Measurements from ENCODE around the gene KPNA3.
"Not testable (repeated sequence)": the region's sequence is repeated elsewhere in the genome, so short reads cannot be mapped to it uniquely, and the experiment has no call there.

The KPNA3 gene

DNA sequence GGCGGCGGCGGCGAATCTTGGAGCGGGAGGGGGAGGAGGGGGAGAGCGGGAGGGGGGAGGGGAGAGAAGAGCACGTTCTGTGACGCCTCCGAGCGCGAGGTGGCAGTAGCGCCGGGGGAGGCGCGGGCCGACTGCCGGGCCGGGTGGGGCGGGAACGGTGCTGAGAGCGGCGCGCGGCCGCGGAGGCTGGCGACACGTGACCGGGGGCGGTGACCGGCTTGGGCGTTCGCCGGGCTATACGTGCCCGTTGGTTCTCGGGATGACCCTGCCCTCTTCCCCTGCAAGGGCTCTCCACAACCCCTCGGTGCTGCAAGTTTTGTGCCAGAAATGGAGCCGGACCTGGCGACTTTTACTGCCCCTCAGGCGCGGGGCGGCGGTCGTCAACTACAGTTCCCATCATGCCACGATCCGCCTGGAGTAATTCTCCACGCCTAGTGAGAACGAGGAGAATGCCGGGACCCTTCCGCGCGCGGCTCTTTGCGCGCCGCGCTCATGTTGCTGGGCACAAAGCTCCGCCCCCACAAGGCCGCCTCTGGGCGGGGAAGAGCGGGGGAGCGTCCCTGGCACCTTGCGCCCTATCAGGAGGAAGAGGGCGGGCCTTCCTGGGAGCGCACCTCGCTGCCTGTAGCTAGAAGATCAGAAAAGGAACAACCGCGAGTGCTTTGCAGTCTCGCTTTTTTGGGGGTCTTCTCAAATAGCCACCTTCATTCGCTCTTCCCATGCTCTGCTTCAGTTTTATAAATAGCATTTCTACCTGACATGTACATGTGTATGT is at the start of gene KPNA3:
Gene KPNA3, minus strand, starts transcription at position 133 of the 775 bp plus-strand sequence. CDS start 176 bp downstream, outside the sequence.
- DNase-seq, result peak; percentile 96

DNA sequence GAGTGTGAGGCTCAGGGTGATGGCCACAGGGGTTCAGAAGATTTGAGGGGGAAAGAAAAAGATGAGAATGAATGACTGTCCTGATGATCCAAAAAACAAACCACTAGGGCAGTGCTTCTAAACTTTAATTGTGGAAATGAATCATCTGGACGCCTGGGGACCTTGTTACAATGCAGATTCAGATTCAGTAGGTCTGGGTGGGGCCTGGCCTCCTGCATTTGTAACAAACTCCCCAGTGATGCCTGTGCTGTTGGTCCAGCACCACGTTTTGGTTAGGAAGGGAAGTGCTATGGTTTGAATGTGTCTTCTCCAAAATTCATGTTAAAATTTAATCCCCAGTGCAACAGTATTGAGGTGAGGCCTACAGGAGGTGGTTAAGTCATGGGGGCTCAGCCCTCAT is 49.5 kb upstream of the KPNA3 start:
- no peak for DNase-seq

DNA sequence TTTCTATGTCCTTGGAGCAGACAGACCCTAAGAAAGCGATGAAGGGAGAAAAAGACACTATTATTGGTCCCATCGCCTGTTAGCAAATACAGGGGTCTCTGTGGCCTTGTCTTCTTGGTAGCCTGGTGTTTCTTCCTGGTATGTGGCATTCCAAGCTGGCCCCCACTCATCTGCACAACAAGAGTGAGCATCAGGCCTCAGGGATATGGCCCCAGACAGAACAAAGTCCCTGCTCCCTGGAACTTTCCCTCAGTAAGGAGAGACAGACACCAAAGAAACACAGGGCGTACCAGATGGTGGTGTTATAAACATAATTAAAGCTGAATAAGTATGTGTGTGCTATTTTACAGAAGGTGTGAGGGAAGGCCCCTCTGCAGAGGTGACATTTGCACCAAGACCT is 48.2 kb upstream of the KPNA3 start:
- no peak for DNase-seq

- no peak for DNase-seq
Observed at GRCh38 chr13:49840266-49840665, 47.8 kb upstream of the KPNA3 start.

DNA sequence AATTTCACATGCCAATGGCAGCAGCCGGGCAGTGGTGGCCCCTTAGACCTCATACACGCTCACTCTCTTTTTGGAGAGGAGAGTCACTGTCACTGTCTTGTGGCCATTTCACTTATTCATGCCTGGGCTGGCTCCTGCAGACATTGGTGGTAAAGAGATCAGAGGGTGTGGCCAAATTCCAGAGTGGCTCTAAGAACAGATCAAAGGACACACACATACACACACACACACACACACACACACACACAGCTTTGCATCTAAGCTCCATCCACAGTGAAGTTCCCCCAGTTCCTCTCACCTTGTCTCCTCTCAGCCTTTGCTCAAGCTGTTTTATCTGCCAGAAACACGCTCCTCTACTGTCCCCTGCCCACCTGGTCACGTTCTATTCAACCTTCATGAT is 46.5 kb upstream of the KPNA3 start:
- DNase-seq, result no peak

- DNase-seq, result peak; percentile 3
Observed at GRCh38 chr13:49836516-49836915, 44.0 kb upstream of the KPNA3 start.

GRCh38 chr13:49833402-49833801 is 40.9 kb upstream of the KPNA3 start:
- no peak for DNase-seq

DNA sequence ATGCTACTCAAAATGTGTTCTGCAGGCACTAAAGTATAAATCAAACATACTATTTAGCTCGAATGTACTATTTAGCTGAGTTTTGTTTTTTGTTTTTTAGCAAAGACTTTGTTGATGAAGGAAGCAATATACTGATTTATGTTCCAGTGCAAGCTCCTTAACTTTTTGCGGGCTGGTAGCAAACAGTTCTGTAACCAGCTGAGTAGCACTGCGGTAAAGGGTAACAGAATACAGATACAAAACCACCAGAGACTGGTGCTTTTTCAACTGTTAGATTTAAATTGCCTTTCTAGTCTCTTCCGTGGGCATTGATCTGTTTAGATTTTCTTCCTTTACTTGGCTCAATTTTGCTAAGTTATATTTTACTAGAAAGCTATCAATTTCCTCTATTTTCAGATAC is 39.0 kb upstream of the KPNA3 start:
- no peak for DNase-seq

DNA sequence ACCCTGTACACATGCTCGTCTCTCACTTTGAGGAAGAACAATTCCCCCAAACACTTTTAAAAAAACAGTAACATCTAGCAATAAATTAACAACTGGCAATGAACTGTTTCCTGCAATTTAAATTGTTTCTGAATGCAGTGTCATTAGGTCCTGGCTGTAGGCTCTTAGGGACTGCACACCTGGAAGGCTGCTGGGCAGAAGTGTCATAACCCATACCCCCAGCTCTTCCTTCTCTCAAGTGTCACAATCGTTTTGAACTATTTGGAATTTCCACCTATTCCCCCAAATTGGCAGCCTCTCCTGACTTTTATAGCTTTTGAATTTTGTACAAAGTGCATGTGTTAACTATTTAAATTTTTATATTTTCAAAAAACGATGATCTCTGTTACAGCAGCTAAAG is 38.2 kb upstream of the KPNA3 start:
- no peak for DNase-seq

DNA sequence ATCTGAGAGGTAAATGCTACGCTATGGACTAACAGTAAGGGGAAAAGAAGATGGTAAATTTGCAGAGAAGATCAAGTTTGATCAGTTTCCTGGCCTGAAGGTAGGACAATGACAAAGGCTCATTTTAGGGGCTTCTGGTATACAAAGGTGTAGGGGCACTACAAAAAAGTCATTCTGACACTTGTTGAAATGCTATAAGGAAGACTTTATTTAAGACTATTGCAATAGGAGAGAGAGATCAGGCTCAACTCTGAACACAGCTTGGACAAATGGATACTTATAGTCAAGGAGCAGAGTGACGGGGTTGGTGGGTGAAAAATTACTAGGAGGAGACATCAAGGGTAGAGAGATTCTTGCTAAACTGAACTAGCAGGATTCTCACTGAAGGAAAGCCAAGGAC is 37.2 kb upstream of the KPNA3 start:
- no peak for DNase-seq

DNA sequence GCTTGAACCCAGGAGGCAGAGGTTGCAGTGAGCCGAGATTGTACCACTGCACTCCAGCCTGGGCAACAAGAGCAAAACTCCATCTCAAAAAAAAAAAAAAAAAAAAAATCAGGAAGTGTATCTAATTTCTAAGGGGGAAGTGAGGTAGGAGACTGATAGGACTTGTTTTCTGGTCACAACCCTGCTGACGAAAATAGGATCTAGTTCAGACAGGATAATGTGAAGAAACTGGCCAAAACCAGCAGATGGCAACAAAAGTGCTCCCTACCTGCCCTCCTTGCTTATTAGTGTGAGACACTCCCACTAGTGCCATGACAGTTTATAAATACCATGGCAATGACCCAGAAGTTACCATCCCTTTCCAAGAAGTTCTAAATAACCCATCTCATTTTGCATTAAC is 36.0 kb upstream of the KPNA3 start:
- DNase-seq, result no peak

GRCh38 chr13:49827891-49828290 is 35.4 kb upstream of the KPNA3 start:
- DNase-seq, result no peak

GRCh38 chr13:49827336-49827735 is 34.9 kb upstream of the KPNA3 start:
- DNase-seq, result no peak

DNA sequence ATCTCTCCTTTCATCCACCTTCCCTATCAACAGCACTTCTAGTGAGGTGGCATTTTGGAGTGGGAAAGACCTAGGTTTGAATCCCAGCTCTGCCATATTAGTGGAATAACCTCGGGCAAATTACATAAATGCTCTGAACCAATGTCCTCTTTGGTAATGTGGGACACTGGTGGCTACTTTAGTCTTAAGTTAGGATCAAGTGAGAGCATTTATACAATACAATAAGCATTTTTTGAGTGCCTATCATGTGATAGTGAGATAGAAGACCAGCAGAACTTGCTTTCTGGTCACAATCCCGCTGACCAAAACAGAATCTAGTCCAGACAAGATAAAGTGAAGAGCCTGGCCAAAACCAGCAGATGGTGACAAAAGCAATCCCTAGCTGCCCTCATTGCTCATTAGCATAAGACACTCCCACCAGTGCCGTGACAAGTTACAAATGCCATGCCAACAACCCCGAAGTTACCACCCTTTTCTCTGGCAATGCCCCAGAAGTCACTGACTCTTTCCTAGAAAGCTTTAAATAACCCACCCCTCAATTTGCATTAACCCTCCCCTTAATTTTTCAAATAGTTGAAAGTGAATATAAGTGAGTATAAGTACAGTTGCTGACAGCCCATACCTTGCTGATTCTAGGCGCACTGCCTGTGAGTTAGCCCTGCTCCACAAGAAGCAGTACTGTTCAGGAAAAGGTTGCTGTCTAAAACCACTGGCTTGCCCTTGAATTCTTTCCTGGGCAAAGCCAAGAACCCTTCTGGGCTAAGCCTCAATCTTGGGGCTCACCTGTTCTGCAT is 28.9 kb upstream of the KPNA3 start:
- DNase-seq, result no peak

DNA sequence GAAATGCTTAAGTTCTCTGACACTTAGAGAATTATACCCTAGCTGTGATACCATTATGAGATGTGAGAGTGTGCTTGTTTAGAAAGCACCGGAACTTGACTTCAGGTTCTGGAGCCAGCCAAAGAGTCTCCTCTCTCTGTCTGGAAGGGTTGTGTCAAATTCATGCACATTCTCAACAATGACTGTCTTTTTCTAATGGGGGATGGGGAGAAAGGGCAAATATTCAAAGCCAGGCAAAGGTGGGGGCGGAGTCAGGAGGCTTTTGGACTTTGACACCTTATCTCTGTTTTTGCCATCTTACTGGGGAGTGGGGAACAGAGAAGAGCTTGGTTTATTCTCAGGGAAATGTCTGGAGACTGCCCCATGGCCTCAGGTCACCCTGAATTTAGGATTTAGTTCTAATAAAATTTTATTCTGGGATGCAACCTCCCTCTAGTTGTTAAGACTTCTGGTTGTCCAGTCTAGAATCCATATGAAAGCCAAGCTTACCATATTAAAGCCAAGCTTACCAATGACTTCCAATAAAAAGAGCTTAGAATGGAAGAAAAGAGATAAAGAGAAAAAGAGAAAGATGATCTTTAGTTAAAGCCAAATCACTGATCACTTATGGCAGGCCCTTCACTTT is 28.2 kb upstream of the KPNA3 start:
- DNase-seq, result no peak

DNA sequence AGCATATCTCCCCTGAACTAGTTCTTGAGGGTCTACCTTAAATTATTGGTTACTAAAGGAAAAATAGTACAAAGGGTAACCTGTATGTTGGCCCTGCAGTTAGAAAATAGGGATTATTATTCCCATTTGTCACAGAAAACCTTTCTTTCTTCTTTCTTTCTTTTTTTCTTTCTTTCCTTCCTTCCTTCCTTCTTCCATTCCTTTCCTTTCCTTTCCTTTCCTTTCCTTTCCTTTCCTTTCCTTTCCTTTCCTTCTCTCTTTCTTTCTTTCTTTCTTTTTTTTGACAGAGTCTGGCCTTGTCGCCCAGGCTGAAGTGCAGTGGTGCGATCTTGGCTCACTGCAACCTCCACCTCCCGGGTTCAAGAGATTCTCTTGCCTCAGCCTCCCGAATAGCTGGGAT is 23.6 kb upstream of the KPNA3 start:
- not testable (repeated sequence) for DNase-seq

- DNase-seq, result no peak
Observed at GRCh38 chr13:49814551-49815270, 22.2 kb upstream of the KPNA3 start.

- no peak for DNase-seq
Observed at GRCh38 chr13:49812812-49813211, 20.3 kb upstream of the KPNA3 start.

DNA sequence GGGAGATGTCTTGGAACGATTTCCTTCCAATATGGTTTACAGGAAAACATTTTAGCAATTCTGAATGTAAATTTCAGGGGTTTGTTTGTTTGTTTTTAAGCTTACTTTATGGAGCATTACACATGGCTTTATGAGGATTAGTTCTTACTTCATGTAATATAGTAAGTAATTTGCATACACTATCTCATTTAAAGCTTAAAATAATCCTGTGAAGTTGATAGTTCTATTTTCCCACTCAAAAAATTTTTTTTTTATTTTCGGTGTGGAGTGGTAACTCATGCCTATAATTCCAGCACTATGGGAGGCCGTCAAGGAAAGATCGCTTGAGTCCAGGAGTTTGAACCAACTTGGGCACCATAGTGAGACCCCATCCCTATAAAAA is 19.0 kb upstream of the KPNA3 start:
- no peak for DNase-seq

- no peak for DNase-seq
Observed at GRCh38 chr13:49810567-49811526, 18.4 kb upstream of the KPNA3 start.

DNA sequence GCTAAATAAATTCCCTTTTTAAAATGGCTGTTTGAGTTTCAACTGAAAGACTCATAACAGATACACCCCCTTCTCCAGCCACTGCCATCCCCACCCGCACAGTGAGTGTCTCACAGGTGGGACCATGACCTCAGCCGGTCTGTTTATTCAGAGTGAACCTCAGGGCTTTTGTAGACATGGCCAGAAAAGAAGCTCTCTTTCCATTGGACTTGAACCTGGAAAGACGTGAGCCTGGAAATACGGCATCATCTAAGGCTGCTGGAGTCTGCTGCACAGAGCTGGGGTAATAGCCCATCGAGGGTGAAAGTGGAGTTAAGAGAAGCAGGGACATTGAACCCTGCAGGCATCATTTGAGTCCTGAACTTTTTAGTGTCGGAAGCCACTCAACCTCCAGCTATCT is 15.2 kb upstream of the KPNA3 start:
- no peak for DNase-seq

GRCh38 chr13:49806126-49806536 is 13.6 kb upstream of the KPNA3 start:
- no peak for DNase-seq
